SW 1271 (cell line): Measurements from ENCODE around the gene NEUROD2.

Source experiments
- DNase-seq, 2 experiments: peaks; one replicate each; lab custom pipeline; 2025; lab: John Stamatoyannopoulos, UW

Gene NEUROD2

GRCh38 chr17:39635614-39636176 lies 28.0 kb upstream of the NEUROD2 start:
- no peak for DNase-seq

- peak in 1 of 2 experiments; percentile 70 for DNase-seq
Observed at GRCh38 chr17:39634384-39634871, 26.7 kb upstream of the NEUROD2 start.

GRCh38 chr17:39633570-39634183 lies 26.0 kb upstream of the NEUROD2 start:
- DNase-seq, result no peak

- no peak for DNase-seq
Observed at GRCh38 chr17:39632153-39632941, 24.6 kb upstream of the NEUROD2 start.

GRCh38 chr17:39631403-39631802 lies 23.7 kb upstream of the NEUROD2 start:
- DNase-seq, result no peak

GRCh38 chr17:39629898-39630297 lies 22.2 kb upstream of the NEUROD2 start:
- no peak for DNase-seq

- DNase-seq, result no peak
Observed at GRCh38 chr17:39629494-39629880, 21.8 kb upstream of the NEUROD2 start.

- DNase-seq, result no peak
Observed at GRCh38 chr17:39628655-39629493, 21.2 kb upstream of the NEUROD2 start.

- DNase-seq, result no peak
Observed at GRCh38 chr17:39627712-39628516, 20.2 kb upstream of the NEUROD2 start.

GRCh38 chr17:39627047-39627711 lies 19.5 kb upstream of the NEUROD2 start:
- no peak for DNase-seq

- DNase-seq, result no peak
Observed at GRCh38 chr17:39626171-39627046, 18.7 kb upstream of the NEUROD2 start, which contains the start of gene PPP1R1B. Gene PPP1R1B (plus strand): TSS chr17:39626952. CDS start chr17:39627393, 441 bp downstream.

- no peak for DNase-seq
Observed at GRCh38 chr17:39625198-39625785, 17.6 kb upstream of the NEUROD2 start.

GRCh38 chr17:39624313-39624712 lies 16.6 kb upstream of the NEUROD2 start:
- DNase-seq, result no peak

- peak; percentile 30 to 57 for DNase-seq
Observed at GRCh38 chr17:39623356-39623950, 15.7 kb upstream of the NEUROD2 start.

- no peak for DNase-seq
Observed at GRCh38 chr17:39622380-39623006, 14.8 kb upstream of the NEUROD2 start.

- DNase-seq, result peak; percentile 33 to 68
Observed at GRCh38 chr17:39621523-39622379, 14.0 kb upstream of the NEUROD2 start.

- DNase-seq, result no peak
Observed at GRCh38 chr17:39619786-39620101, 12.0 kb upstream of the NEUROD2 start.
